Brain pericyte (primary cell): Measurements from ENCODE around the gene CRLF3.
"Not testable (repeated sequence)": the region's sequence is repeated elsewhere in the genome, so short reads cannot be mapped to it uniquely, and the experiment has no call there.

Experiments
- DNase-seq: peaks from one replicate; pipeline ENCODE4 v3.0.0-alpha.2; 2012; ENCODE audit warnings: low read depth, low spot score

Gene CRLF3, protein sequence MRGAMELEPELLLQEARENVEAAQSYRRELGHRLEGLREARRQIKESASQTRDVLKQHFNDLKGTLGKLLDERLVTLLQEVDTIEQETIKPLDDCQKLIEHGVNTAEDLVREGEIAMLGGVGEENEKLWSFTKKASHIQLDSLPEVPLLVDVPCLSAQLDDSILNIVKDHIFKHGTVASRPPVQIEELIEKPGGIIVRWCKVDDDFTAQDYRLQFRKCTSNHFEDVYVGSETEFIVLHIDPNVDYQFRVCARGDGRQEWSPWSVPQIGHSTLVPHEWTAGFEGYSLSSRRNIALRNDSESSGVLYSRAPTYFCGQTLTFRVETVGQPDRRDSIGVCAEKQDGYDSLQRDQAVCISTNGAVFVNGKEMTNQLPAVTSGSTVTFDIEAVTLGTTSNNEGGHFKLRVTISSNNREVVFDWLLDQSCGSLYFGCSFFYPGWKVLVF

DNA sequence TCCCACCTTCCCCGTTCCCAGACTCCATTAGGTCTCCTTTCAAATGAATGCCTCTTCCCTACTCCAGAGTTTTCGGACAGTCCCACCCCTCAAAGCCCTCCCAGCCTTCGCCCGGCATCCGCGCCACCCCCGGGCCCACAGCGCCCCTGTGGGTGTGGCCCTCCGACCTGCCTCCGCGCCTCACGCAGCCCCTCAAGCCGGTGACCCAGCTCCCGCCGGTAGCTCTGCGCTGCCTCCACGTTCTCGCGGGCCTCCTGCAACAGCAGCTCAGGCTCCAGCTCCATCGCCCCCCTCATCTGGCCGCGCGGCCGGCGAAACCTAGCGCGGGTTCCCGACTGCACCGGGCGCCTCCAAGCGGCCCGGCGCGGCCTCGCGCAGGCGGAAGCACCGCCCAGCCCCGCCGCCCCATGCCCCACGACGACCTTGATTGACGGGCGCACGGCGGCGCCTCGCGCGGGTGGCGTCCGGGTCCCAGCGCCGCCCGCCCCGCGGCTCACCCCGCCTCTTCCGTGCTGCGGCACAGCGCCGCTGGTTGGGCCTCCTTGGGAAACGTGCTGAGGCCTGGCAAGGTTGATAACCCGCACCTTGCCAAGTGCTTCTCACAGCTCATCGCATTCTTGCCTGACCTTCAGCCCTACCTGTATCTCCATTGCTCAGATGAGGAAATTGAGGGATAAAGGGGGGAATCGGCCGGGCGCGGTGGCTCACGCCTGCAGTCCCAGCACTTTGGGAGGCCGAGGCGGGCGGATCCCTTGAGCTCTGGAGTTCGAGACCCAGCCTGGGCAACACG lies at the start of gene CRLF3:
Gene CRLF3 (minus strand): TSS at position 337 of the 790 bp plus-strand sequence. CDS start 41 bp downstream, at position 296.
- peak; percentile 50 for DNase-seq

DNA sequence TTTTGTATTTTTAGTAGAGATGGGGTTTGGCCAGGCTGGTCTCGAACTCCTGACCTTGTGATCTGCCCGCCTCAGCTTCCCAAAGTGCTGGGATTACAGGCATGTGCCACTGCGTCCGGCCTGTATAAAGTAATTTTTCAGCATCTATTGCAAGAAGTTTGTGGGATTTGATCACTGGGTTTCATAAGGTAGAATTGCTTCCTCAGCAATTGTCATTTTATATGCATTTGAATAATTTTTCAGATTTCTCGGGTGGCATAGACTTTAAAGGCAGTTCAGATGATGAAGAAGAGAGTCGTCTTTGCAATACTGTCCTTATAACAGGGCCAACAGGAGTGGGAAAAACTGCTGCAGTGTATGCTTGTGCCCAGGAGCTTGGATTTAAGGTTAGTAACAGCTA lies 44.5 kb upstream of the CRLF3 start:
- DNase-seq = no peak

DNA sequence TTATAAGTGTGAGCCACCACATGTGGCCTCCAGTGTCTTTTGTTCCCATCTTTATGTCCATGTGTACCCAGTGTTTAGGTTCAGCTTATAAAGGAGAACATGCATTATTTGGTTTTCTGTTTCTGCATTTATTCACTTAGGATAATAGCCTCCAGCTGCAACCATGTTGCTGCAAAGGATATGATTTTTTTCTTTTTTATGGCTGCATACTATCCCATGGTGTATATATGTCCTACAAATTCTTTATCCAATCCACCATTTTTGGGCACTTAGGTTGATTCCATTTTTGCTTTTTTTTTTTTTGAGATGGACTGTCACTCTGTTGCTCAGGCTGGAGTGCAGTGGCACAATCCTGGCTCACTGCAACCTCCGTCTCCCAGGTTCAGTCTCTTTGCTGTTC lies 40.1 kb upstream of the CRLF3 start:
- no peak for DNase-seq

DNA sequence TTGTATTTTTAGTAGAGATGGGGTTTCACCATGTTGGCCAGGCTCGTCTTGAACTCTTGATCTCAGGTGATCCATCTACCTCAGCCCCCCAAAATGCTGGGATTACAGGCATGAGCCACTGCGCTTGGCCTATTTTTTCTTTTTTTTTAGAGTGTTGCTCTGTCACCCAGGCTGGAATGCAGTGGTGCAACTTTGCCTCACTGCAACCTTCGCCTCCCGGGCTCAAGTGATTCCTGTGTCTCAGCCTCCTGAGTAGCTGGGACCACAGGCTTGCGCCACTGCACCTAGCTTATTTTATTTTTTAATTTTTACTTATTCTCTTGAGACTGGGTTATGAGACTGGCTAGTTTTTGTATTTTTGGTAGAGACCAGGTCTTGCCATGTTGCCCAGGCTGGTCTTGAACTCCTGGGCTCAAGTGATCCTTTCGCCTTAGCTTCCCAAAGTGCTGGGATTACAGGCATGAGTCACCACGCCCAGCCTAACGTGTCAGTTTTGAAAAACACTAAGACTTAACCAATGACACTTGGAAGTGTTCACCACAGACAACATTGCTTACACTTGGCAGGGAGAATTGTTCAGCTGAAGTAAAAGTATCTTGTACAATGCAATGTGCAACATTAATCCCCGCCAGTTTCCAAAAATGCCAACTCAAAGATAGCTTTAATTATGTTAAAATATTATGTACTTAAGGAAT lies 34.2 kb upstream of the CRLF3 start:
- DNase-seq = no peak

DNA sequence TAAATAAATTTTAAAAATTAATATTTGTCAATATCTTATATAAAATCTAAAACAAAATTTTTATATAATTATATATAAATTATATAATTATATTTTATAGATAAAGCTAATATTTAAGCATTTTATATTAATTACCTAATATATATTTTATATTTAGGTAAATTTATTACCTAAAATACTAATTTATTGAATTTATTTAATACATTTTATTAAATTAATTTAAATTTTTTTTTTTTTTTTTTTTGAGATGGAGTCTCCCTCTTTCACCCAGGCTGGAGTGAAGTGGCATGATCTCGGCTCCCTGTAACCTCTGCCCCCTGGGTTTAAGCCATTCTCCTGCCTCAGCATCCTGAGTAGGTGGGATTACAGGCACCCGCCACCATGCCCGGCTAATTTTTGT lies 29.7 kb upstream of the CRLF3 start:
- no peak for DNase-seq

DNA sequence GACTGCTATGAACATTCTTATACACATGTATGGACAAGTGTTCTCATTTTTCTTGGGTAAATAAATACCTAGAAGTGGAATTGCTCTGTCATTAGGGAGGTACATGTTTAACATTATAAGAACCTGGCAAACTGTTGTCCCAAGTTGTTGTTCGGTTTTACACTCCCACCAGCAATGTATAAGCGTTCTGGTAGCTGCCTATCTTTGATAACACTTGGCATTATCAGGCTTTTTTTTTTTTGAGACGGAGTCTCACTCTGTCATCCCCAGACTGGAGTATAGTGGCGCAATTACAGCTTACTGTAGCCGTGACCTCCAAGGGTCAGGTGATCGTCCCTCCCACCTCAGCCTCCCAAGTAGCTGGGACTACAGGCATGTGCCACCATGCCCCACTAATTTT lies 23.5 kb upstream of the CRLF3 start:
- no peak for DNase-seq

DNA sequence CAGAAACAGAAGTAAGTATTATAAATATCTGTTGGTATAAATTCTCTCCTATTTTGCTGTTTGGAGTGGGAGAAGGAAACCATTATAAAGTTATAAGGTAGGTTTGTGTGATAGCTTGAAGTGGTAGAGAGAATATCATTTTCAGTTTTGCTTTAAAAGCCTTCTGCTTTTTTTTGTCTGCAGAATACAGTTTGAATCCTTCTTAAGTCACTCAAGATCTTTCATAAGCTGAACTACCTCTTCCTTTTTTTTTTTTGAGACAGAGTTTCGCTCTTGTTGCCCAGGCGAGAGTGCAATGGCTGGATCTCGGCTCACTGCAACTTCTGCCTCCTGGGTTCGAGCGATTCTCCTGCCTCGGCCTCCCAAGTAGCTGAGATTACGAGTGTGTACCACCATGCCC lies 16.3 kb upstream of the CRLF3 start:
- no peak for DNase-seq

DNA sequence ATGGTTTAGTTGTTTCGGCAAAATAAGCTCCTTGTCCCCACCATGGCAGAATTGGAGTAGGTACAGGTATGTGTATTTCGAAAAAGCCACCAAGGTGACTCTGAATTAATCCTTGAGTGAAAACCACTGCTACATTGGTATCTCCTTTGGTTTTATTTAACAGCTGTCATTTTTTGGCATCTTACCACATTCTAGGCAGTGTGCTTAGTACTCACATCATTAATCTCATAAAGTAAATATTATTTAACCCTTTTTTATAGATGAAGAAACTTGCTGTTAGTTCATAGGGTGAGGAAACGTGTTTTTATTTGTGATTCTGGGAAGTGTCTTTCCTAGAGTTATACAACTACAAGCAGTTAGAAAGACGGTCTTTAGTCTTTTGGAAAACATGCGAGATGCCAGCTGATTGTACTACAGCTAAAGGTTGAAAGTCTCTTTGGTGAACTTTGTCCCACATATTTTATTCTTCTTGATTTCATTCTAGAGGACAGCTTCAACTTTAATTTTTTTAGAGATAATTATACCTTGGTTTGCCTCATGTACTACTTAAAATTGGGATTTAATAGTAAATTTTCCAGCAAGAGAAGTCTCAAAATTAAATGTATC lies 13.8 kb upstream of the CRLF3 start:
- no peak for DNase-seq

DNA sequence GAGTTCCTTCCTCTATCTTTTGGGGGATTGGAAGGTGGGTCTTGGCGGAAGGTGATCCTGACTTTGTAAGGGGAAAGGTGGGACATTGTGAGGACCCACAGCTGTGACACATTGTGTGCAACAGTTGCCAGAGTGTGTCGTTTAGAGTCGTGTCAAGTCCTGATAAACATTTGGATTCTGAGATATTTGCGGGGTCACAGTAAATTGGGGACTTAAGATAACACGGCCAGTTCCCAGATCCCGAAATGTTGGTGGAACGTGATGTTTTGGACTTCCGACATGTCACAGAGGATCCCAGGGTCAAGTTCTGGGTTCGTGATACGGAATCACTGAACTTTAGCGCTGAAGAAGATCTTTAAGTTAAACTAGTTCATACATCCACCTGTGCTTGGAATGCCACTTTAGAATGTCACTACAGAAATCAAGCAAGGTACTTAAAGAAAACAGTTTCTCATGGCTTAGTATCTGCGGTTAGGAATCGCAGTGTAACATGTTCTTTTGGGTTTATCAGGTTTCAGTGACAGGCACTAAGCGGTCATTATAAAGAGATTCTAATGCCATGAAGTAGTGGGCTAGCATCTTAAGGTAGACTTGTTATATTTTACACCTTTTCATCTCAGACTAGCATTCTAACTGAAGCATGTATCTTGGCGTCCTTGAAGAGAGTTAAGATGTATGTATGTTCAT lies 8.1 kb upstream of the CRLF3 start:
- no peak for DNase-seq

DNA sequence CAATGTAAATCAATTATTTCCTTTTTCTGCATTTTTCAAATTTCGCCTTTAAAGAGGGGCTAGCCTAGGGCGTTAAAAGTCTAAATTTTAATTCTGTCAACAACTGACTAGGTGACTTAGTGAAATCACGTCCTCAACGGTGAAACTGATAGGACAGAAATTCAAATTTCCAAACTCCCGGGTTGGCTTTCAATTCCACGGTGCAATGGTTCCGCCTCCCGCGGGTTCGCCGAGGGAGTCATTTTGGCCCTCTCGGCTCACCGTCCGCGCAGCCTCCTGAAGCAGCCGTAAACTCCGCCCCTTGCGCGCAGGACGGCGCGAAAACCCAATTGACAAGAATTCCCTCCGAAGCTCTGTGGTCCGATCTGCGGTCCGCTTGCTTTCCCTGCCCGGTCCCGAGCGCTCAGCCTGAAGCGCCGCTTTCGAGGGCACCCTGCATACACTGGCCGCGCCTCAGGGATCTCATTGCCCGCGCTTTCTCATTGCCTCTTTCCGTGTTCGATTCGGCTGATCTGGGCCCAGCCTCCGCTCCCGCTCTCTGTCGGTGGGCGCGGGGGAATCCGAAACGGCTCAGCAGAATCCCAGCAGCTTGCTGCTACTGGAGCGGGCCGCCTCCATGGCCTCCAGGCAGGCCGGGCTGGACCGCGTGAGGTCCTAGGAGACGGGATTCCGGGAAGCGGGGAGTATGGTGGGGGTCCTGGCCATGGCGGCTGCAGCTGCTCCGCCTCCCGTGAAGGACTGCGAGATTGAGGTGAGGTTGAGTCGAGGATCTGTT lies 7.4 kb upstream of the CRLF3 start, which contains the start of gene ATAD5:
Gene ATAD5 (plus strand): TSS at position 304 of the 775 bp plus-strand sequence. CDS start 382 bp downstream, at position 686.
- peak; percentile 68 for DNase-seq

DNA sequence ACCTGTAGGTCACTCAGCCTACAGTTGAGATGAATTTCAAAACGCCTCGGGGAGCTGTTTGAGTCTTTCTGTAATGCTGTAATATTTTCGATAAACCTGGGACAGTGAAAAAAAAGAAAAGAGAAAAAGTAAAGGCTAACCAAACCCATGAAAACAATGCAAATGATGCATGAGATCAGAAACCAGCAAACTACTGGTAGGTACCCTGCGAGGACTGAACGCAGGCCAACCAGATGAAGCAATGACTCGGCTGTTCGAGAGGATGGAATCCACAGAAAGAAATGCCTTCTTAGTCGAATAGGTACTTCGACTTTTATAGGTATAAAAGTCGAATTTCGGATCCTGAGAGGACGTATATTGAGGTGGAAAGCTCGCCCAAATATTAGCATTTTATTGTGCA lies 6.8 kb upstream of the CRLF3 start:
- no peak for DNase-seq

DNA sequence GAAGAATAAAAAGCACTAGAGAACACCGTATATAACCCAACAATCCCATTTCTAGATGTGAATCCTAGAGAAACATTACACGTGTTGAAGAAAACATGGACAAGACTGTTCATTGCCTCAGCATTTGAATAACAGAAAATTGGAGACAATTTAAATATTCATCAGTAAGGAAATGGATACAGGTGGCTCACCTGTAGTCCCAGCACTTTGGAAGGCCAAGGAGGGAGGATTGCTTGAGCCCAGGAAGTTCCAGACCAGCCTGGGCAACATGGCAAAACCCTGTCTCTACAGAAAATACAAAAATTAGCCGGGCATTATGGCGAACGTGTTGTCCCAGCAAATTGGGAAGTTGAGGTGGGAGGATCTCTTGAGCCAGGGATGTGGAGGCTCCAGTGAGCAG lies 4.5 kb upstream of the CRLF3 start:
- no peak for DNase-seq

DNA sequence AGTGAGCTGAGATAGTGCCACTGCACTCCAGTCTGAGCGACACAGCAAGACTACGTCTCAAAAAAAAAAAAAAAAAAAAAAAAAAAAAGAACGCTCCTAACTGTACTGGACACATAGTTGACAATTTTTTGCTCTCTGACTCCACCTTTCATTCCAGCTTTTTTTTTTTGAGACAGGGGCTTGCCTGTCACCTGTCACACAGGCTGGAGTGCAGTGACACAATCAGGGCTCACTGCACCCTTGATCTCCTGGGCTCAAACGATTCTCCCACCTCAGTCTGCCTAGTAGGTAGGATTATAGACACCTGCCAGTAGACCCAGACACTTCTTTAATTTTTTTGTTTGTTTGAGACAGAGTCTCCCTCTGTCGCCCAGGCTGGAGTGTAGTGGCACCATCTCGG lies 2.6 kb upstream of the CRLF3 start:
- DNase-seq = no peak

DNA sequence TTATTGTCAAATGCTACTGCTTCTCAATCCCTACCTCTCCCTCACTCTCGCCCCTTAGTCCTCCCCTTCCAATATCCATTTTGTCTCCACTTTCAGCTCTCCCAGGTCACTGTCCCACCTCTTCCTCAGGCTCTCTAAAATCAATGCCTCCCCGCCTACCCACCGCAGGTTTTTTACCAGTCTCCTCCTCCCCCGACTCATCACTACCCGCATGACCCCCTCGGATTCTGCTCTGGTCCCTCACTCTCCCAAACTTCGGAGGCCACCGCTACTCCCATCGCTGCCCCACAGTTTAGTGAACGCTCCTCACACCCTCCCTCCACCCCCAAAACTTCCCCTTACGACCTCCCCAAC lies 513 bp downstream of the CRLF3 start:
- DNase-seq = no peak

DNA sequence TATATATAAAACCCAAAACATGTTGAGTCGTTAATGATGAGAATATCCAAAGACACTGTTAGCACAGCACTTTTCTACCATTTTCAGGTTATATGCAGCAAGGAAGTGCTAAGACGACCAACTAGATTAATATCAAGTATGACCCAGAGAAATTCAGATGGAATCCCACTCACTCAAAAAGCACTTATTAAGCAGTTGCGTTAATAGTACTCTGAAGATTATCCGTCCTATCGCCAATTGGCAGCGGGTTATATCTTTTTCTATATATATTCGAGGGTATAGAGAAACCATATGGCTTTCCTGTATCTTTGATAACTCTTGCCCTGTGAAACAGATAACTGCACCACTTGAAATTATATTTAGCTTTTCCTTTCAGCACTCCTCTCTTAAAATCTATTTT lies 1.1 kb downstream of the CRLF3 start:
- no peak for DNase-seq

DNA sequence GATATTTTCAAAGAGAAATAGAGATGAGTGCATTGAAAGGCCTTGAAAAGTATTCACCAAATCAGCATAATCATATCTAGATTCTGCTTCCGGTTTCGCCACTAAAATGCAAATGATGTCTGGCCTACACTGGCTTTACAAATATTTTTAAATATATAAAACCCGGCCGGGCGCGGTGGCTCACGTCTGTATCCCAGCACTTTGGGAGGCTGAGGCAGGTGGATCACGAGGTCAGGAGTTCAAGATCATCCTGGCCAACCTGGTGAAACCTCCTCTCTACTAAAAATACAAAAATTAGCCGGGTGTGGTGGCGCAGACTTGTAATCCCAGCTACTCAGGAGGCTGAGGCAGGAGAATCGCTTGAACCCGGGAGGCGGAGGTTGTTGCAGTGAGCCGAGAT lies 1.6 kb downstream of the CRLF3 start:
- not testable (repeated sequence) for DNase-seq

DNA sequence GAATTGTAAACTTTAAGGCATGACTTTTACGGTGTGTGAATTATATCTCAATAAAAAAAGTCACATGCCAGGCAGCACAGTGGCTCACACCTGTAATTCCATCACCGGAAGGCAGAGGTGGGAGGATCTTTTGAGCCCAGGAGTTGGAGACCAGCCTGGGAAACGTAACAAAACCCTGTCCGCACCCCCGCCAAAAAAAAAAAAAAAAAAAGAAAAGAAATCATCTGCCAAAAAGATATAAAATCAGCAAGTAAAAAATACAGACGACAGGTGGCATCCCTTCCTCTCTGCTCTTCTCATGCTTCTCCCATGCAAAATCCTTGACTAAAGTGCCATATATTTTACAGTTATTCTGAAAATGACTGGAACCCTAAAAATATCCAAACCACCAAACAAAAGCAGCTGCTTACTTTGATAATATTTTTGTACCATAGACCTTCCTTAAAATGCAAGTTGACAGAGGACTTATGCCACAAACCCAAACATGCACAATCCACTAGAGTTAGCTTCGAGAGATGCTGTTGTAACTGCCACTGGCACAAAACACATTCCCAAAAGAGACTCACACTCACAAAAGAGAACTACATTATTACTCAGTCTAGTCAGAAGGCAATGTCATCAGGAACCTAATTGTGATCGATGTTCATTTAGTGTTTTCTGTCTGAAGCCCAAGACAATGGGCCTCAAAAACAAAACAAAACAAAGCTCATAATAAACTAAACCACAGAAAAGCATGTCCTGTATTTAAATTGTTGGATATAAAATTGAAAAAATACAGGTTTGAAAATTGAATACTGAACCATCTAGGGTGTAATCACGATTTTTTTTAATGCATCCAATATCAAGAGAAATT lies 2.4 kb downstream of the CRLF3 start:
- no peak for DNase-seq

DNA sequence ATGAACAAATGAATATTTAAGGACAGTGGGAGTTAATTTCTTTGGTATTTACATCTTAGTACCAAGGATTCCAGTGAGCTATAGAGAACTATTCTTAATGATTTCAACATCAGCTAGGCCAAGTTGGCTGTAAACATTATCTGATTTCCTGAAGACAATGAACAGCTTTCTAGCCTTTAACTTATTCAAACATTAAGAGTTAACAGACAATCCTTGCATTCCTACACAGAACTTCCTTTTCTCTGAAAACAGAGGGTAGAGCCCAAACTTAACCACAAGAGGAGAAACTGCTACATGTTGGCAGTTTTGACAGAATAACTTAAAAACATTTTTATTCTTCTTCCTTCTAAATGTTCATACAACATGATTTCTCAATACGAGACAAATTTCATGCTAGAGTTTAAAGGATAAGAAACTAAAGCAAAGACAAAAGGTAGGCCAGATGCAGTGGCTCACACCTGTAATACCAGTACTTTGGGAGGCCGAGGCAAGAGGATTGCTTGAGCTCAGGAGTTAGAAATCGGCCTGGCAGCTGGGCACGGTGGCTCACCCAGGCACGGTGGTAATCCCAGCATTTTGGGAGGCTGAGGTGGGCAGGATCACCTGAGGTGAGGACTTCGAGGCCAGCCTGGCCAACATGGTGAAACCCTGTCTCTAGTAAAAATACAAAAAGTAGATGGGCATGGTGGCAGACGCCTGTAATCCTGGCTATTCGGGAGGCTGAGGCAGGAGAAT lies 4.4 kb downstream of the CRLF3 start:
- no peak for DNase-seq

DNA sequence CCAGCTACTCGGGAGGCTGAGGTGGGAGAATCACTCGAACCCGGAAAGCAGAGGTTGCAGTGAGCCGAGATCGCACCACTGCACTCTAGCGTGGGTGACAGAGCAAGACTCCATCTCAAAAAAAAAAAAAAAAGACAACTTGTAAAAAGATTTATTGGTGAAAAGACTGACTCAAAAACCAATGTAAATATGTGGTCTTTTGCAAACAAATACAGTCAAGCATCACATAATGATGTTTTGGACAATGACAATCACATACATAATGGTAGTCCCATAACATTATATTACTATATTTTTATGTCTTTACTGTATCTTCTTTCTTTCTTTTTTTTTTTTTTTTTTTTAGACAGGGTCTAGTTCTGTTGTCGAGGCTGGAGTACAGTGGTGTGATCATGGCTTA lies 8.3 kb downstream of the CRLF3 start:
- no peak for DNase-seq
